ENCODE data around the gene GPC6. TPM values are rescaled to one million over a fixed set of nuclear protein-coding genes. Genes with fewer than 3 reads are reported as not detected.

GPC6 gene
- polyA plus RNA-seq, 2 of the 4 experiments (the other 2 are of a cell fraction), result 8.0 to 14.4 TPM

DNA sequence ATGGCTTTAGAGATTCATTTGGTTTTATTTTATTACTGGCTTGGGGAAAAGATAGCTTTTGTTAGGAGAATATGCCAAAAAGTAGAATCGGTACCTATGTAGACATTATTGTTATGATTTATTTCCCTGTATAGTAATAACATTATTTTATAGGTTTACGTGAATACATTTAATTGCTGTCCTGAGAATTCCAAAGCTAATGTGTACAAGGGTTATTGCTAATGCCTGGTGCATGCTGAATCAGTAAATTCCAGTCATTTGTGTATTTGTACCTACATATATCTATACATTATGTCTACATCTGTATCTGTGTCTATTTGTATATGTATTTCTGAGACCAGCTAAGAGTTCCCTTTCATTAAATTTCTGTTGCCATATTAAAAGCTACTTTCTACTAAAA lies 550.9 kb downstream of the GPC6 start:
- FAIRE-seq (no peak), ATAC-seq (no peak), DNase-seq (ENCODE audit: low read depth in 1 of 2, low spot score in 1 of 2) (no peak)
- WGBS (ENCODE audit: missing lambda C conversion rate), result 80% methylated on average over 2 of the region's 2 CpGs
- no peak overlapping the region for H3K27ac ChIP-seq
- H3K4me2 ChIP-seq, result no peak overlapping the region
- TF ChIP-seq RARB (CRISPR knock-in tag; IDR thresholded peaks at IDR 0.05) (no peak), KDM1A (IDR thresholded peaks at IDR 0.05; ENCODE audit: low read depth) (no peak), CHD2 (IDR thresholded peaks at IDR 0.05; ENCODE audit: low read length, partially characterized antibody) (no peak), ELK1 (IDR thresholded peaks at IDR 0.05; ENCODE audit: low read depth, low read length) (no peak), EHMT2 (IDR thresholded peaks at IDR 0.05; ENCODE audit: low read depth) (no peak), HOXB5 (CRISPR knock-in tag; IDR thresholded peaks at IDR 0.05) (no peak)
- H3K4me3 ChIP-seq, result no peak overlapping the region
- H3K9me3 ChIP-seq, result no peaks in the 10 kb centered on the region
- H3K4me1 ChIP-seq, result peaks cover 15% of the 10 kb centered on the region; the same call in 2 of the 3 replicates
- ChIA-PET CTCF (no interaction called here), POLR2A (no interaction called here)

DNA sequence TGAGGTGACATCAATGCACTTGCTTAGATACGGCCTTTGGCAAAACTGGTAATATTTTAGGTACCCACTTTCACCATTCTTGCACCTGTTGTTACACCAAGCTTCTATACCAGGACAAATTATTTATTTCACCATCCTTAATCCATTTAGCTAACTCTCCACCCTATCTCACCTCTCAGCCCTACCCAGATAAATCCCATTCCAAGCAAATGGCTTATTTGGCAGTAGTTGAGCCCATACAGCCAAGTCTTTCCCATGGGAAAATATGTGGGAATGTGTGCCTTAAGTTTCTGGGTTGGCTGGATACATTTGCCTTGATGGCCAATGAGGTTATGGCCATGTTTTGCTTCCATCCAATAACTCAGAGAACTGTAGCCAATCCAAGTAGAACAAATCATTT lies 551.9 kb downstream of the GPC6 start:
- peaks cover 15% of the 10 kb centered on the region; the same call in 2 of the 3 replicates for H3K4me1 ChIP-seq
- no peak overlapping the region for H3K4me2 ChIP-seq
- ChIA-PET CTCF (no interaction called here), POLR2A (no interaction called here)
- DNase-seq (ENCODE audit: low read depth in 1 of 2, low spot score in 1 of 2), result no peak
- no peak for TF ChIP-seq ZSCAN20 (CRISPR knock-in tag; IDR thresholded peaks at IDR 0.05)
- no peak for TF ChIP-seq CEBPB (IDR thresholded peaks at IDR 0.05)
- TF ChIP-seq MAFK (IDR thresholded peaks at IDR 0.05; ENCODE audit: partially characterized antibody), result no peak
- TF ChIP-seq POLR2AphosphoS2 (conservative IDR thresholded peaks at IDR 0.05; ENCODE audit: low read length), result no peak
- no peak for TF ChIP-seq PBX3 (IDR thresholded peaks at IDR 0.05)
- TF ChIP-seq CTCF (IDR thresholded peaks at IDR 0.05), result no peak
- no peak for TF ChIP-seq NPAS2 (CRISPR knock-in tag; IDR thresholded peaks at IDR 0.05; ENCODE audit: borderline replicate concordance)
- TF ChIP-seq TFCP2L1 (CRISPR knock-in tag; IDR thresholded peaks at IDR 0.05), result no peak
- TF ChIP-seq JUN (IDR thresholded peaks at IDR 0.05), result no peak
- TF ChIP-seq RARB (CRISPR knock-in tag; IDR thresholded peaks at IDR 0.05), result no peak
- no peak for TF ChIP-seq KDM5A (IDR thresholded peaks at IDR 0.05)
- TF ChIP-seq NR3C1 (IDR thresholded peaks at IDR 0.05), result no peak
- TF ChIP-seq CBX8 (IDR thresholded peaks at IDR 0.05), result no peak
- no peak for TF ChIP-seq NFE2L2 (conservative IDR thresholded peaks at IDR 0.05; ENCODE audit: low read length)
- TF ChIP-seq REST (IDR thresholded peaks at IDR 0.05), result no peak
- TF ChIP-seq SMC3 (IDR thresholded peaks at IDR 0.05), result no peak
- TF ChIP-seq HOXB13 (CRISPR knock-in tag; IDR thresholded peaks at IDR 0.05; ENCODE audit: low read depth), result no peak
- TF ChIP-seq HOXA7 (CRISPR knock-in tag; IDR thresholded peaks at IDR 0.05), result no peak
- no peak for TF ChIP-seq EHF (CRISPR knock-in tag; IDR thresholded peaks at IDR 0.05)
- no peak for TF ChIP-seq RNF2 (IDR thresholded peaks at IDR 0.05; ENCODE audit: borderline replicate concordance, low read depth)
- no peak overlapping the region for H3K4me3 ChIP-seq
- no peak overlapping the region for H3K27ac ChIP-seq
- no peaks in the 10 kb centered on the region for H3K9me3 ChIP-seq
- ATAC-seq, result no peak
- no peak for FAIRE-seq
- WGBS (ENCODE audit: missing lambda C conversion rate), result 48% methylated on average over 1 of the region's 1 CpG

Data from A549 (cell line).